ENCODE results near the gene ANKRD55. TPM values are rescaled to one million over a fixed set of nuclear protein-coding genes. Genes with fewer than 3 reads are reported as not detected.

ANKRD55 gene
- polyA plus RNA-seq, 1 donor from 2014 or later: 1.5 TPM

DNA sequence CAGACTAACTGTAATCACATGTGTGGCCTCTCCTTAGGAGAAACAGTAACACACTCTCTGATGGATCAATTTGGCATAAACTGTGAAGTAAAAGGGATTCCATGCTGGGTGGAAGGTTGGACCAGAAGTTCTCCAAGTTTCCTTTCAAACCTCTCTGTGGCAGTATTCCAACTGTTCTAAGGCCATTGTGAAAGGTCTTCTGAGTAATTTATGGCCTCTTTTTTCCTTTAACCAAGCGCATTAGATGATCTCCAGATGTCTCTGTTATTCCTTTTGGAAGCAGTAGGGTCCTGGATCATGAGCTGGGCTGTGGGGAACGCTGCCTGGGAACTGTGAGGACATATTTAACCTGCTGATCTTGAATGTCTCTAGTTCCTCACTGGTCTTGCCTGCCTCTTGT is 157.8 kb downstream of the ANKRD55 start:
- Mint-ChIP-seq H3K27me3 (peaks cover 10% of the 10 kb centered on the region), H3K4me1 (peaks cover 11 to 21% (median 12%) of the 10 kb centered on the region in 3 donors), H3K27ac (no peak overlapping the region), H3K36me3 (peaks cover 3% of the 10 kb centered on the region), H3K4me3 (no peak overlapping the region), H3K9me3 (peaks cover 0 to 4% (median 0%) of the 10 kb centered on the region in 3 donors)

DNA sequence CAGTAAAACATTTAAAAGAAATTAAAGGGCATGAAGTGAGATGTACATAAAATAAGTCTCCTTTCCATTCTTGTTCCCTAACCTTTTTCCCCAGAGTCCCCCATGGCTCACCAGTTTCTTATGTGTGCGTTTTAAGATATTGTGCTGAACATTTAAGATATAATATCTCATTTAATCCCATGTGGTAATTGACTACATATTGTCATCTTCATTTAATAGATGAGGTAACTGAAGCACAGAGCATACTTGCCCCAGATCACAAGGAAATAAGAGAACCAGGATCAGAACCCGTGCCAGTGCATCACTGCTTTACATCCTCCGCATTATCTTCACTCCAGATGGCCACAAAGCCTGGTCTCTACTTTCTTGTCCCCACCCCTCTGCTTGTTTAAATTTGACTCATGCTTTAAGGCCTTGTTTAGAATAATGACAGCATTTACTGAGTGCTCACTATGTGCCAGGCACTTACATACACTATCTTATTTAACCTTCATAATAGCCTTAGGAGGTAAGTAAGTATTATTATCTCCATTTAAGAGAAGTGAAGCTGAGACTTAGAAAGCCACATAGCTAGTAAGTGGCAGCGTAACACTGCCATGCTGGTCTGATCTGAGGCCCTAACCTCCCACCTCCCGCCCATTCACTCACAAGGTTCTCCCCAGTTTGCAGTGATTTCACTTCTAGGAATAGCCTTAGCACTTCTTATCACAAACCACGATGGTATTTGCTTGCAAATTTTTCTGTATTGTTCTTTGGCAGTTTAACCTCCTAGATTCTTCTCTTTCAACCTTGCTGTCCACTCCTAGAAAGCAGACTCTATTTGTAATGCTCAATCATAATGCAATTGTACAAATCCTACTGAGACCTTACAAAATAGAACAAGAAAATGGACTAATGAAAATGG is 160.0 kb downstream of the ANKRD55 start:
- Mint-ChIP-seq H3K4me1 (peaks cover 11 to 19% (median 12%) of the 10 kb centered on the region in 3 donors), H3K27ac (no peak overlapping the region), H3K4me3 (peak overlapping the region in 1 of 4 donors; percentile 44), H3K9me3 (peaks cover 0 to 4% (median 0%) of the 10 kb centered on the region in 3 donors), H3K36me3 (peaks cover 3% of the 10 kb centered on the region), H3K27me3 (peaks cover 5% of the 10 kb centered on the region)

DNA sequence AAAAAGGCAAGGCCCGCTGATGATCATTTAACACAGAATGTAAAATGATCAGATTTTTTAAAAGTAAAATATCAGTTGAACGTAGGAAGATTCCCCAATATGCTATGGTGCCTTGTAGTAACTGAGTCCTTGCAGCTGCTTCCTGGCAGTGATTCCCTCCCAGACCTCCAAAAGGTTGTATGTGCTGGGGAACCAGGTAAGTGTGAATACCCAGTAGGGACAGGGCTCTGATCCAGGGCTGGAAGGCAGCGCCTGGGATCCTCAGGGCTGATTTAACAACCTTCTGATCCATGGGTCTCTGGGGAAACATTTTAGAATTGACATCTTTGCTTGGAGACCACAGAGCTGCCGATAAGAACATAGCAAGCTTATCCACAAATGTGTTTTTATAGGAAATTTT is 161.7 kb downstream of the ANKRD55 start:
- peaks cover 11 to 16% (median 12%) of the 10 kb centered on the region in 3 donors for H3K4me1 Mint-ChIP-seq
- peaks cover 3% of the 10 kb centered on the region for H3K36me3 Mint-ChIP-seq
- H3K27ac Mint-ChIP-seq: peak overlapping the region in 1 of 3 donors; percentile 64

DNA sequence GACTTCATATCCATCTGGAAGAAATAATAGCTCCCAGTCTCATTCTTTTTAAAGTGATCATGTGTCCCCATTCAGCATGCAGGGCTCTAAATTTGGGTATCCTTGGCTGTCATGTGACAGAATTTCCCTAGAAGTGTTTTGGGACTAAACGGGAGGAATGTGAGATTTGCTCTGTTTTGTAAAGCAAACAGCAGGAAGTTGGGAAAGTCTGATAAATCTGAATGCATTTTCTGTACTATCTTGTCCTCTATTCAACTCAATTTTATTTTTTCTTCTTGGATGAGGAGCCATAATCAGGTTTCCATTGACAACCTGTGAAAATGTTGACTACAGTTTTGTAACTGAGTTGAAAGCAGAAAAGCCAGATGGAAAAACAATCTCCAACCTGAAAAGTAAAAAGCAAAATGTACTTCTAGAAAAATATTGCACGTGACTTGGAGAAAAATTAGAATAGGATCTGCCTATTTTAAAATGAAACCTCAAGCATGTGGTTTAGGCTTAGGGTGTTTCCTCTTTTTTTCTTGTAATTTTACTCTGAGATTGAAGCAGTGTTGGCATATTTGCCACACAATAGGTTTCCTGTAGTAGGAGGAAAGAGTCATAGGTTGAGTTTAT is 162.2 kb downstream of the ANKRD55 start:
- Mint-ChIP-seq H3K9me3 (peaks cover 0 to 4% (median 0%) of the 10 kb centered on the region in 3 donors), H3K4me3 (peak overlapping the region in 1 of 4 donors; percentile 56), H3K4me1 (peaks cover 11 to 16% (median 12%) of the 10 kb centered on the region in 3 donors), H3K36me3 (peaks cover 3% of the 10 kb centered on the region), H3K27ac (no peak overlapping the region), H3K27me3 (peaks cover 2% of the 10 kb centered on the region)

More for the DNA sequence above, 161.7 kb downstream of the ANKRD55 start:
- peak overlapping the region in 2 of 4 donors; percentile 10 to 56 for H3K4me3 Mint-ChIP-seq
- peaks cover 0 to 4% (median 0%) of the 10 kb centered on the region in 3 donors for H3K9me3 Mint-ChIP-seq
- H3K27me3 Mint-ChIP-seq: peaks cover 3% of the 10 kb centered on the region

DNA sequence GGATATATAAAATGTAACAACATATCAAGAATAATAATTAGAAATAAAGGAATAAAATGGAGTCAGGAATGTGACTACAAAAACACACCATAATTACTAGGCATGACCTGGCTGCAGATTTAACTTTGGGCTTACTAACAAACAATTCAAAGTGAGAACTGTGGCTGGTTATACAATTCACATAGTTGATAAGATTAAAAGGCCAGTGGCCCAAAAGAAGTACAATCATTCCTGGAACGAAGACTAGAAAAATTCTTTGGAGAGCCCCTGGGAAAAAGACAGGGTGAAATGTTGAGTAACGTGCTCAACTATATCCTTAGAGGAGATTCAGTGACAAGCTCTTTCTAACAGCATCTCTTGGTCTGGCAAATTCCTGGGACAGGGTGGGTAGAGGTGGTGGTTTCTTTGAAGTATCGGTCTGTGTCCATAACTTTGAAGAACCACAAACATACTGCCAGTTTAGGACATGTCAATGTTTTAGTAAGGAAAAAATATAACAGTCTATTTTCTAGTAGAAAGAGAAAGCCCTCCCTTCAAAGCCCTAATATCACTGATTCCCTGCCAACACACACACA is 163.4 kb downstream of the ANKRD55 start:
- no peak overlapping the region for H3K4me3 Mint-ChIP-seq
- H3K27me3 Mint-ChIP-seq: no peaks in the 10 kb centered on the region
- H3K36me3 Mint-ChIP-seq: peaks cover under 1% of the 10 kb centered on the region
- peaks cover 0 to 4% (median 0%) of the 10 kb centered on the region in 3 donors for H3K9me3 Mint-ChIP-seq
- peak overlapping the region in 1 of 3 donors; percentile 16 for H3K27ac Mint-ChIP-seq
- H3K4me1 Mint-ChIP-seq: peaks cover 11 to 16% (median 12%) of the 10 kb centered on the region in 3 donors

DNA sequence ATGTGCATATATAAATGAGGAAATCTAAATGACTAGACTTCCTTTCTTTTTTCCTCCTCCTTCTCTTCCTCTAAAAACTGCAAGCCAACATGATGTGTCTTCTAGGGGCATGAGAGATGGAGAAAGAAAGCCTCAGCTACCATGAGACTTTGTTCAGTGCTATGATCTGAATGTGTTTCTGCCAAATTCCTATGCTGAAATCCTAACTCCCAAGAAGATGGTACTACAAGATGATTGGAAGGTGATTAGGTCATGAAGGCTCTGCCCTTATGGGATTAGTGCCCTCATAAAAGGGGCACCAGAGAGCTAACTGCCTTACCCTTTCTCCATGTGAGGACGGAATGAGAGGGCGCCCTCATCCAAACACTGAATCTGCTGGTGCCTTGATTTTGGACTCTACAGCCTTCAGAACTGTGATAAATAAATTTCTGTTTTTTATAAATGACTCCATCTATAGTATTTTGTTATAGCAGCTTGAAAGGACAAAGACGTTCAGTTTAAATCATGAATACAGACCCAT is 166.1 kb downstream of the ANKRD55 start:
- Mint-ChIP-seq H3K36me3 (no peaks in the 10 kb centered on the region), H3K4me1 (peaks cover 12 to 16% (median 13%) of the 10 kb centered on the region in 3 donors), H3K27ac (no peak overlapping the region), H3K27me3 (no peaks in the 10 kb centered on the region), H3K4me3 (no peak overlapping the region), H3K9me3 (no peaks in the 10 kb centered on the region)

DNA sequence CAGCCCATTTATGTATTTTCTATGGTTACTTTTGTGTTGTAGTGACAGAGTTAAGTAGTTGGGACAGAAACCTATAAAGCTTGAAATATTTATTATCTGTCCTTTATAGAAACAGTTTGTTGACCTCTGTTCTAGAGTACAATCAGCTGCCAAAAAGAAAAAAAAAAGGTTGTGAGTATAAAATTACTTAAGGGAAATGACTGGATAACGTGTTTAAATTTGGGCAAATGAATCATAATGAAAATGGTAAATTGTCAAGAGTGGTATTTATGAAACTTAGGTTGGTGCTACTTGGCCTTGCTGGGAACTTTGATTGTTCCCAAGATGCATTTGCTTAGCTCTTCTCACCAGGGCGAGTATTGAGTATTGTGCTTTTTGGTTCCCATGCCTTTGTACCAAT is 168.1 kb downstream of the ANKRD55 start:
- peaks cover 3% of the 10 kb centered on the region for H3K36me3 Mint-ChIP-seq
- H3K4me3 Mint-ChIP-seq: no peak overlapping the region
- no peaks in the 10 kb centered on the region for H3K9me3 Mint-ChIP-seq
- H3K27ac Mint-ChIP-seq: no peak overlapping the region
- H3K27me3 Mint-ChIP-seq: peaks cover 4% of the 10 kb centered on the region
- H3K4me1 Mint-ChIP-seq: peaks cover 0 to 7% (median 5%) of the 10 kb centered on the region in 3 donors

DNA sequence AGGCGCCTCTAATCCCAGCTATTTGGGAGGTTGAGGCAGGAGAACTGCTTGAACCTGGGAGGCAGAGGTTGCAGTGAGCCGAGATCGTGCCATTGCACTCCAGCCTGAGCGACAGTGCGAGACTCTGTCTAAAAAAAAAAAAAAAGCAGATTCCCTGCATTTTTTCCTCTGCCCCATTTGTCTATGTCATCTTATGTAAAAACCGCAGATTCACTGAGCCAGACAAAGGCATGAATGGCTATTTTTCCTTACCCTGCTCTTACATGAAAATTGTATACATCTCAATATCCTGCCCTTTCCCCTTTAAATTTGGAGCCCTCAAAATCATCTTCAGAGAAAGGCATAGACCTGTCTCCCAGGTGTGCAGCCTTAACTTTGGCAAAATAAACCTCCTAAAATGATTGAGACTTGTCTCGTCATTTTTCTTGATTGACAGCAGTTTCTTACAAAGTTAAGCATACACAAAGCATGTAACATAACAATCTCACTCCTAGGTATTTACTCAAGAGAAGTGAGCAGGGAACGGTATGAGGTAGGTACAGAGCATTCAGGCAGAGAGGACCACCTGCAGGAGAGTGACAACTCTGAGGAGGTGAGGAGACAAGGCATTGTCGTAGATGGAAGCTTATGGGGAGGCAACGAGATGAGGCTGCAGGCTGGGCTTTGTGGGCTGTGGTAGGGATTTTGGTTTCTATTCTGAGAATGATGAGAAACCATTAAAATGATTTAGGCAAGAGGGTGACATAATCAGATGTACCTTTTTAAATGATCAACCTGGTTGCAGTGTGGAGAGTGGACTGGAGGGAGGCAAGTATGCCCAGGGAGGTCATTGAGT is 172.6 kb downstream of the ANKRD55 start:
- H3K4me1 Mint-ChIP-seq: peaks cover 4 to 21% (median 8%) of the 10 kb centered on the region in 3 donors

DNA sequence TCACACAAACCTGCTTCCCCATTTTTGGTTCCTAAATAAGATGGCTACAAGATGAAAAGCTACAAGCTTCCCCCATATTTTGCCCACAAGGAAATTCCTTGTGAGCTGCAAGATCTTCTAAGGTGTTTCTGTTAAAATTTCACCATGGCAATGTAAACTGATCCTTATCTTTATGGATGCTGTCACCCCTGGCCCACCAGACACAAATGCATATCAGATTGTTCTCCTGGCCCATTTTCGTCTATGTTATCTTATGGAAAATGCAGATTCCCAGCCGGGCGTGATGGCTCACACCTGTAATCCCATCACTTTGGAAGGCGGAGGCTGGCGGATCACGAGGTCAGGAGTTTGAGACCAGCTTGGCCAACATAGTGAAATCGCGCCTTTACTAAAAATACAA is 173.3 kb downstream of the ANKRD55 start:
- peaks cover 14% of the 10 kb centered on the region for H3K27me3 Mint-ChIP-seq
- peaks cover 3% of the 10 kb centered on the region for H3K36me3 Mint-ChIP-seq
- H3K27ac Mint-ChIP-seq: no peak overlapping the region
- H3K4me1 Mint-ChIP-seq: peaks cover 4 to 22% (median 8%) of the 10 kb centered on the region in 3 donors
- H3K4me3 Mint-ChIP-seq: peak overlapping the region in 1 of 4 donors; percentile 71
- H3K9me3 Mint-ChIP-seq: peaks cover 0 to 2% (median 0%) of the 10 kb centered on the region in 3 donors

More for the DNA sequence above, 172.6 kb downstream of the ANKRD55 start:
- Mint-ChIP-seq H3K9me3 (no peaks in the 10 kb centered on the region), H3K27ac (no peak overlapping the region), H3K4me3 (peak overlapping the region in 2 of 4 donors; percentile 41 to 69), H3K27me3 (peaks cover 14% of the 10 kb centered on the region), H3K36me3 (peaks cover 3% of the 10 kb centered on the region)

DNA sequence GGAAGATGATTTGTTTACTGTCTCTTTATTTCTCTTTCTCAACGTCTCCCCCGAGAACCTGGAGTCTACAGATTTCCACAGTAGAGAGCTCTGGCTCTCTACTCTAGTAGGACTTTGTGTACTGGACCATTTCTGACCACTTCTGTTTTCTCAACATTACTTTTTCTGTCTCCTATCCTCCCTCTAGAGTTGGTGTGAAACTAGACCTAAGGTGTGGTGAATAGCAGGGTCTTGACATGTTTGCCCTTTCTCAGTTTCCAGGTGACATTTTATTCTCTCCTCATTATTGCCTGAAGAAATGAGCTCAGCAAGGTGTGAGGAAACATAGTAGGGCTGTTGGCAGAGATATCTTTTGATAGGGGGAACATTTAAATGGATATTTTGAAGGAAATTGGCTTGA is 176.3 kb downstream of the ANKRD55 start:
- peaks cover 3% of the 10 kb centered on the region for H3K36me3 Mint-ChIP-seq
- H3K27ac Mint-ChIP-seq: no peak overlapping the region
- H3K4me3 Mint-ChIP-seq: no peak overlapping the region
- H3K9me3 Mint-ChIP-seq: peaks cover 0 to 8% (median 2%) of the 10 kb centered on the region in 3 donors
- H3K4me1 Mint-ChIP-seq: peaks cover 4 to 20% (median 7%) of the 10 kb centered on the region in 3 donors
- H3K27me3 Mint-ChIP-seq: peaks cover 14% of the 10 kb centered on the region

DNA sequence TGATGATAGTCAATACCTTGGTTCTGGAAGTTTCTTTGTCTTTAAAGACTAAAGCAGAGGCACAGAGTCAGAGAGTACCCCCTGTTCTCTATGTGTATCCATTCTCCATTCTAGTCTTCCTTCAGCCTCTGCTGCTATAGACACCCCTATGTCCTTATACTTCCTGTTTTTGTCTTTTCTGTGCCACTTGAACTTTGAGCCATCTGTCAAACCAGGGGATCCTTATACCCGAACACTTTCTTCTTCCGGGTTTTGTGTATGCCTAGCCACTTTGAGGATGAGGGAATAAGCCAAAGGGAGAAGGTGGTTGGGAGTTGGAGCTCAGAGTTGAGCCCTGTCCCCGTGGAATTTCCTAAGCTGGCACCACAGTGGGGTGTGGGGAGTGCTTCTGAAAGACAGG is 177.3 kb downstream of the ANKRD55 start:
- peaks cover 0 to 8% (median 2%) of the 10 kb centered on the region in 3 donors for H3K9me3 Mint-ChIP-seq
- no peak overlapping the region for H3K4me3 Mint-ChIP-seq
- H3K27ac Mint-ChIP-seq: no peak overlapping the region
- H3K36me3 Mint-ChIP-seq: peaks cover 3% of the 10 kb centered on the region
- peaks cover 14% of the 10 kb centered on the region for H3K27me3 Mint-ChIP-seq
- peaks cover 7 to 24% (median 9%) of the 10 kb centered on the region in 3 donors for H3K4me1 Mint-ChIP-seq

DNA sequence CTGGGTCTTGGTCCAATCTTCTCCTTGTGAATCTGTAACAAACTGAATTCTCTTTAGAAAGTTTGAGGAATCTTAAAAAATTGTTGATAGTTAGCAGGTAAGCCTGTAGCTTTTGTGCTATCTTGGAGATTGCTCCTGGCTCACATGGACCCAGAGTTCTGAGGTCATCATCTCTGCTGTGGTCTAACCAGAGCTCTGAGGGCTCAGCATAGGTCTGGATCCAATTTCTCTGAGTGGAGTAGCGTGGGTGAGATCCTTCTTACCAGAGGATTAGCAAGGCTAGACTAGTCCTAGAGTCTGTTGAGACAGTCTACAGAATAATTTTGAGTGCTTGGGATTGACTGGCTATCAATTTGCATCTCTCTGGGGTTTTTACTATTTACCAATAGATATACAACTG is 177.8 kb downstream of the ANKRD55 start:
- Mint-ChIP-seq H3K4me1 (peaks cover 9 to 24% (median 10%) of the 10 kb centered on the region in 3 donors), H3K27me3 (peaks cover 10% of the 10 kb centered on the region), H3K36me3 (no peaks in the 10 kb centered on the region), H3K4me3 (no peak overlapping the region), H3K27ac (no peak overlapping the region), H3K9me3 (peaks cover 0 to 8% (median 2%) of the 10 kb centered on the region in 3 donors)

DNA sequence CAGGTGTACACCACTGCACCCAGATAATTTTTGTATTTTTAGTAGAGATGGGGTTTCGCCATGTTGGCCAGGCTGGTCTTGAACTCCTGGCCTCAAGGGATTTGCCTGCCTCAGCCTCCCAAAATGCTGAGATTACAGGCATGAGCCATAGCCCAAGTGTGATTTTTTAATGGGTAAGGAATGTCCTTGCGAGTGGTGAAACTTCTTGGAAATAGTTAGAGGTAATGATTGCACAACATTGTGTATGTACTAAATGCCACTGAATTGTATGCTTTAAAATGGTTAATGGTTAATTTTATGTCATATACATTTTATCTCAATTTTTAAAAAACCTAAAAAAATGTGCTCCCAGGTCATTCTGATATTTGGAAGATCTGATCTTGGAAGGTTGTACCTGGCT is 178.5 kb downstream of the ANKRD55 start:
- peaks cover 9 to 23% (median 10%) of the 10 kb centered on the region in 3 donors for H3K4me1 Mint-ChIP-seq
- H3K36me3 Mint-ChIP-seq: no peaks in the 10 kb centered on the region
- no peak overlapping the region for H3K4me3 Mint-ChIP-seq
- H3K27ac Mint-ChIP-seq: no peak overlapping the region
- peaks cover 10% of the 10 kb centered on the region for H3K27me3 Mint-ChIP-seq
- peaks cover 0 to 8% (median 2%) of the 10 kb centered on the region in 3 donors for H3K9me3 Mint-ChIP-seq

DNA sequence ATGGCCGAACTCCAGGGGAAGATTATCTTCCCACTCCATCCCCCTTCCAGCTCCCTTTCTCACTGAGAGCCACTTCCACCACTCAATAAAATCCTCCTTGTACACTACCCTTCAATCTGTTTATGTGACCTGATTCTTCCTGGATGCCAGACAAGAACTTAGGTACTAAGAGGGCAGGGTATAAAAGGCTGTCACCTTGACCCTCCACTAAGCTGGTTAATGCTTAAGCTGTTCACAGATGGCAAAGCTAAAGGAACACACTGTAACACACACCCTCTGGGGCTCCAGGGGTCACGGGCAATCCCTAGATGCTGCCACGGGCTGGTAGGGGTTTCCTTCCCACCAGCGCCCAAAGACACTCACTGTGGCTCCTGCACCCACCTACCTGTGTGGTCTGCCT is 179.8 kb downstream of the ANKRD55 start:
- Mint-ChIP-seq H3K9me3 (peaks cover 0 to 8% (median 2%) of the 10 kb centered on the region in 3 donors), H3K27ac (no peak overlapping the region), H3K4me1 (peaks cover 9 to 26% (median 10%) of the 10 kb centered on the region in 3 donors), H3K4me3 (no peak overlapping the region), H3K27me3 (peaks cover 9% of the 10 kb centered on the region), H3K36me3 (no peaks in the 10 kb centered on the region)
